ENCODE results near the gene ACKR3. TPM values are rescaled to one million over a fixed set of nuclear protein-coding genes. Genes with fewer than 3 reads are reported as not detected.

The ACKR3 gene
- polyA plus RNA-seq, 2 of the 4 experiments (the other 2 are of a cell fraction) = 21.3 to 33.2 TPM

- TF ChIP-seq BCL3 (IDR thresholded peaks at IDR 0.05) = no peak
Measured at GRCh38 chr2:236527159-236527630, 42.4 kb upstream of the ACKR3 start (continued).

GRCh38 chr2:236529606-236530005 lies 40.0 kb upstream of the ACKR3 start:
- Histone ChIP-seq H3K4me3 (no peak overlapping the region), H3K4me2 (no peak overlapping the region), H3K27ac (no peak overlapping the region), H3K9me3 (no peaks in the 10 kb centered on the region), H3K4me1 (no peaks in the 10 kb centered on the region)
- POLR2A ChIA-PET = no interaction called here
- FAIRE-seq (no peak), DNase-seq (ENCODE audit: low read depth in 1 of 2, low spot score in 1 of 2) (no peak), ATAC-seq (no peak)
- no peak for TF ChIP-seq ZFP36 (IDR thresholded peaks at IDR 0.05; ENCODE audit: borderline replicate concordance, partially characterized antibody)
- no peak for TF ChIP-seq HOXB13 (CRISPR knock-in tag; IDR thresholded peaks at IDR 0.05; ENCODE audit: low read depth)
- no peak for TF ChIP-seq POLR2A (IDR thresholded peaks at IDR 0.05; ENCODE audit: low read length)
- no peak for TF ChIP-seq CHD2 (IDR thresholded peaks at IDR 0.05; ENCODE audit: low read length, partially characterized antibody)
- no peak for TF ChIP-seq BHLHE40 (IDR thresholded peaks at IDR 0.05; ENCODE audit: low read depth, low read length)
- TF ChIP-seq JUNB (IDR thresholded peaks at IDR 0.05) = no peak
- TF ChIP-seq HOXA7 (CRISPR knock-in tag; IDR thresholded peaks at IDR 0.05) = no peak
- TF ChIP-seq ZC3H11A (IDR thresholded peaks at IDR 0.05) = no peak
- TF ChIP-seq MAX (IDR thresholded peaks at IDR 0.05) = no peak
- no peak for TF ChIP-seq EHMT2 (IDR thresholded peaks at IDR 0.05; ENCODE audit: low read depth)
- TF ChIP-seq CBX2 (IDR thresholded peaks at IDR 0.05; ENCODE audit: borderline replicate concordance, low read depth) = no peak
- no peak for TF ChIP-seq BCL3 (IDR thresholded peaks at IDR 0.05)
- no peak for TF ChIP-seq ATOH8 (CRISPR knock-in tag; IDR thresholded peaks at IDR 0.05; ENCODE audit: low read depth)
- TF ChIP-seq REST (IDR thresholded peaks at IDR 0.05) = no peak
- TF ChIP-seq PBX3 (IDR thresholded peaks at IDR 0.05) = no peak
- TF ChIP-seq NR3C1 (IDR thresholded peaks at IDR 0.05) = no peak
- no peak for TF ChIP-seq GATA3 (IDR thresholded peaks at IDR 0.05; ENCODE audit: borderline replicate concordance)
- TF ChIP-seq SREBF2 (IDR thresholded peaks at IDR 0.05) = no peak
- TF ChIP-seq FOSB (CRISPR knock-in tag; IDR thresholded peaks at IDR 0.05) = no peak
- no peak for TF ChIP-seq FOXS1 (CRISPR knock-in tag; IDR thresholded peaks at IDR 0.05)
- 43% methylated on average over 4 of the region's 4 CpGs for WGBS (ENCODE audit: missing lambda C conversion rate)
- CTCF ChIA-PET = interaction anchor here (2.0 kb wide), 1 partner anchor 15 kb away, joined by 4 read pairs; no protein-coding TSS in a partner anchor
